Muscle layer of duodenum (tissue), 2 donors: Measurements from ENCODE around the gene C12orf75.
"Not testable (repeated sequence)": the region's sequence is repeated elsewhere in the genome, so short reads cannot be mapped to it uniquely, and the experiment has no call there.

Experiments used
- H3K27ac ChIP-seq: one replicate; pipeline ENCODE4 v1.7.0; 2013; ENCODE audit warnings: mild to moderate bottlenecking, low read length
- H3K27me3 ChIP-seq: one replicate; pipeline ENCODE4 v1.7.0; 2013; ENCODE audit warnings: low read depth, mild to moderate bottlenecking, control low read depth, low read length
- H3K36me3 ChIP-seq, 2 donors: one replicate each; pipeline ENCODE4 v1.7.0; 2013; ENCODE audit warnings: low read length in 2 of 2, control low read depth in 1 of 2, mild to moderate bottlenecking in 1 of 2; ENCODE audit not compliant: insufficient read depth in 2 of 2, control insufficient read depth in 1 of 2
- H3K4me1 ChIP-seq, 2 donors: one replicate each; pipeline ENCODE4 v1.7.0; 2013; ENCODE audit warnings: low read length in 2 of 2, mild to moderate bottlenecking in 2 of 2, control low read depth in 1 of 2, moderate library complexity in 1 of 2; ENCODE audit not compliant: insufficient read depth in 2 of 2, control insufficient read depth in 1 of 2
- H3K4me3 ChIP-seq, 2 donors: one replicate each; pipeline ENCODE4 v1.7.0; 2013; ENCODE audit warnings: low read length in 2 of 2, low read depth in 1 of 2, mild to moderate bottlenecking in 1 of 2
- H3K9me3 ChIP-seq, 2 donors: one replicate each; pipeline ENCODE4 v1.7.0; 2013; ENCODE audit warnings: low read length in 2 of 2, control low read depth in 1 of 2, mild to moderate bottlenecking in 1 of 2; ENCODE audit not compliant: control insufficient read depth in 1 of 2
- donor health status: healthy.

The C12orf75 gene

GRCh38 chr12:105294886-105295479 lies 35.5 kb upstream of the C12orf75 start:
- no peak overlapping the region for H3K27ac ChIP-seq
- H3K27me3 ChIP-seq: no peaks in the 10 kb centered on the region
- no peaks in the 10 kb centered on the region for H3K9me3 ChIP-seq
- no peaks in the 10 kb centered on the region for H3K4me1 ChIP-seq
- no peaks in the 10 kb centered on the region for H3K36me3 ChIP-seq
- no peak overlapping the region for H3K4me3 ChIP-seq

GRCh38 chr12:105296116-105297089 lies 34.1 kb upstream of the C12orf75 start:
- H3K4me3 ChIP-seq: no peak overlapping the region
- H3K36me3 ChIP-seq: no peaks in the 10 kb centered on the region
- H3K4me1 ChIP-seq: no peaks in the 10 kb centered on the region
- no peaks in the 10 kb centered on the region for H3K27me3 ChIP-seq
- peaks cover 0 to 2% of the 10 kb centered on the region in 2 donors for H3K9me3 ChIP-seq
- H3K27ac ChIP-seq: no peak overlapping the region

GRCh38 chr12:105300883-105301282 lies 29.6 kb upstream of the C12orf75 start:
- no peaks in the 10 kb centered on the region for H3K4me1 ChIP-seq
- H3K27ac ChIP-seq: no peak overlapping the region

GRCh38 chr12:105301696-105302095 lies 28.8 kb upstream of the C12orf75 start:
- no peaks in the 10 kb centered on the region for H3K36me3 ChIP-seq
- no peaks in the 10 kb centered on the region for H3K27me3 ChIP-seq
- no peaks in the 10 kb centered on the region for H3K4me1 ChIP-seq
- peaks cover 0 to 2% of the 10 kb centered on the region in 2 donors for H3K9me3 ChIP-seq
- no peak overlapping the region for H3K27ac ChIP-seq
- H3K4me3 ChIP-seq: no peak overlapping the region

More at GRCh38 chr12:105300883-105301282, 29.6 kb upstream of the C12orf75 start:
- H3K4me3 ChIP-seq: no peak overlapping the region
- H3K27me3 ChIP-seq: no peaks in the 10 kb centered on the region
- no peaks in the 10 kb centered on the region for H3K36me3 ChIP-seq
- H3K9me3 ChIP-seq: peaks cover 0 to 2% of the 10 kb centered on the region in 2 donors

GRCh38 chr12:105302986-105303385 lies 27.5 kb upstream of the C12orf75 start:
- not testable (repeated sequence) for H3K4me3 ChIP-seq, H3K36me3 ChIP-seq, H3K27ac ChIP-seq, H3K4me1 ChIP-seq, H3K9me3 ChIP-seq, H3K27me3 ChIP-seq

- H3K27ac ChIP-seq, H3K4me1 ChIP-seq, H3K4me3 ChIP-seq, H3K36me3 ChIP-seq, H3K27me3 ChIP-seq, H3K9me3 ChIP-seq: not testable (repeated sequence)
Measured at GRCh38 chr12:105304626-105305025, 25.9 kb upstream of the C12orf75 start.

GRCh38 chr12:105307601-105308314 lies 22.7 kb upstream of the C12orf75 start:
- not testable (repeated sequence) for H3K4me3 ChIP-seq, H3K27ac ChIP-seq, H3K36me3 ChIP-seq, H3K4me1 ChIP-seq, H3K27me3 ChIP-seq, H3K9me3 ChIP-seq

- H3K36me3 ChIP-seq, H3K9me3 ChIP-seq, H3K27me3 ChIP-seq, H3K4me1 ChIP-seq, H3K4me3 ChIP-seq, H3K27ac ChIP-seq: not testable (repeated sequence)
Measured at GRCh38 chr12:105308839-105309238, 21.7 kb upstream of the C12orf75 start.

- not testable (repeated sequence) for H3K9me3 ChIP-seq, H3K4me1 ChIP-seq, H3K36me3 ChIP-seq, H3K27ac ChIP-seq, H3K4me3 ChIP-seq, H3K27me3 ChIP-seq
Measured at GRCh38 chr12:105309384-105309783, 21.1 kb upstream of the C12orf75 start.

GRCh38 chr12:105310476-105311085 lies 19.9 kb upstream of the C12orf75 start:
- not testable (repeated sequence) for H3K9me3 ChIP-seq, H3K36me3 ChIP-seq, H3K27ac ChIP-seq, H3K27me3 ChIP-seq, H3K4me3 ChIP-seq, H3K4me1 ChIP-seq

GRCh38 chr12:105311936-105312335 lies 18.6 kb upstream of the C12orf75 start:
- not testable (repeated sequence) for H3K9me3 ChIP-seq, H3K4me3 ChIP-seq

More at GRCh38 chr12:105311936-105312335, 18.6 kb upstream of the C12orf75 start:
- H3K36me3 ChIP-seq, H3K27me3 ChIP-seq, H3K27ac ChIP-seq, H3K4me1 ChIP-seq: not testable (repeated sequence)
